AG04449 (cell line): ENCODE data around the gene AGAP1.

Source experiments
- CTCF ChIA-PET: fragments of 350-600 bp; formaldehyde crosslinking; extraction: SDS; loops from one replicate; lab custom pipeline; 2021; ENCODE audit warnings: antibody characterized with exemption; lab: Yijun Ruan, JAX
- POLR2A ChIA-PET: fragments of 400-600, 350-600 bp; formaldehyde crosslinking; extraction: SDS; loops from one replicate; lab custom pipeline; 2020; ENCODE audit warnings: antibody characterized with exemption, inconsistent platforms; lab: Yijun Ruan, JAX
- DNase-seq: peaks from one replicate; pipeline ENCODE4 v3.0.0-alpha.2; 2010; ENCODE audit warnings: low read depth, low spot score
- H3K4me3 ChIP-seq: 2 replicates; pipeline ENCODE4 v1.5.1; 2011; ENCODE audit warnings: low read depth, mild to moderate bottlenecking, control low read depth, low read length
- TF ChIP-seq, protein P1 (sequence below): IDR thresholded peaks from one replicate; pipeline ENCODE4 v1.5.1; 2011; ENCODE audit warnings: mild to moderate bottlenecking, moderate library complexity, low read length, control low read depth, inconsistent platforms; ENCODE audit not compliant: insufficient read depth; ENCODE audit errors: missing control alignments

The AGAP1 gene

DNA sequence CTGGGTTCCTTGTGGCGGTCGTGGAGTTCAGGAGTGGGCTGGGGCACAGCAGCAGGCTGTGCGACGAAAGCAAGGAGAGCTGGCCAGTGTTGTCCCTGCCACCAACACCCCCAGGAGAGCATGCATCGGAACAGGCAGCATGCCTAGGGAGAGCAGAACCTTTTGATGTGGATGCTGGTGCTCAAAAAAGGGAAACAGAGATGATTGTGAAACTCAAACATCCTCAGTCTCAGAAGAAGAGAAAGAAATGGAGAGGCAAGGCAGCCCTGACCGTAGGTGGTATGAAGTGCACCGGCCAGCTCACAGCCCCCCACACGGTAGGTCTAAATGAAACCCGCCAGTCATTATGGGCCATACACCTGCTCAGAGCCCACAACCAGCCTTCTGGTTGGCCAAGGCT lies 420.9 kb downstream of the AGAP1 start:
- H3K4me3 ChIP-seq: no peak overlapping the region
- TF ChIP-seq, protein P1, sequence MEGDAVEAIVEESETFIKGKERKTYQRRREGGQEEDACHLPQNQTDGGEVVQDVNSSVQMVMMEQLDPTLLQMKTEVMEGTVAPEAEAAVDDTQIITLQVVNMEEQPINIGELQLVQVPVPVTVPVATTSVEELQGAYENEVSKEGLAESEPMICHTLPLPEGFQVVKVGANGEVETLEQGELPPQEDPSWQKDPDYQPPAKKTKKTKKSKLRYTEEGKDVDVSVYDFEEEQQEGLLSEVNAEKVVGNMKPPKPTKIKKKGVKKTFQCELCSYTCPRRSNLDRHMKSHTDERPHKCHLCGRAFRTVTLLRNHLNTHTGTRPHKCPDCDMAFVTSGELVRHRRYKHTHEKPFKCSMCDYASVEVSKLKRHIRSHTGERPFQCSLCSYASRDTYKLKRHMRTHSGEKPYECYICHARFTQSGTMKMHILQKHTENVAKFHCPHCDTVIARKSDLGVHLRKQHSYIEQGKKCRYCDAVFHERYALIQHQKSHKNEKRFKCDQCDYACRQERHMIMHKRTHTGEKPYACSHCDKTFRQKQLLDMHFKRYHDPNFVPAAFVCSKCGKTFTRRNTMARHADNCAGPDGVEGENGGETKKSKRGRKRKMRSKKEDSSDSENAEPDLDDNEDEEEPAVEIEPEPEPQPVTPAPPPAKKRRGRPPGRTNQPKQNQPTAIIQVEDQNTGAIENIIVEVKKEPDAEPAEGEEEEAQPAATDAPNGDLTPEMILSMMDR: no peak
- ChIA-PET CTCF (no interaction called here), POLR2A (no interaction called here)
- DNase-seq: no peak

DNA sequence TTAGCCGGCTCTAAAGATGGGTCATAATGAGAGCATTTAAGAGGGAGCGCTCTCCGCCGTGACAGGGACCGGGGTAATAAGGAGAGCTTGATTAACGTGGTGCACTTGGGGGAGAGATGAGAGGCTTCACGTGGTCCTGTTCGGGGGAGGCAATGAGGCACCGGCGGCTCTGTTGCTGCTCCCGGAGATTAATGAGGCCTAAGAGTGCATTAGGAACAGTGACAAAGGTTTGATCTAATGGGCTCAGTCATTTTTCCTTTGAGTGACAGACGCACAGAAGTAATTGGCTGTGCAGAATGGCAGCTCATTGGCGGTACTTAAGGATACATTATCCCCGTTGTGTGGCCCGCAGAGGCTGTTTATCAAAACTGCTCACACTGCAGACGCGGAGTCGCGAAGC lies 423.7 kb downstream of the AGAP1 start:
- no peak for DNase-seq
- no peak overlapping the region for H3K4me3 ChIP-seq
- ChIA-PET CTCF (no interaction called here), POLR2A (no interaction called here)
- TF ChIP-seq, protein P1: no peak

DNA sequence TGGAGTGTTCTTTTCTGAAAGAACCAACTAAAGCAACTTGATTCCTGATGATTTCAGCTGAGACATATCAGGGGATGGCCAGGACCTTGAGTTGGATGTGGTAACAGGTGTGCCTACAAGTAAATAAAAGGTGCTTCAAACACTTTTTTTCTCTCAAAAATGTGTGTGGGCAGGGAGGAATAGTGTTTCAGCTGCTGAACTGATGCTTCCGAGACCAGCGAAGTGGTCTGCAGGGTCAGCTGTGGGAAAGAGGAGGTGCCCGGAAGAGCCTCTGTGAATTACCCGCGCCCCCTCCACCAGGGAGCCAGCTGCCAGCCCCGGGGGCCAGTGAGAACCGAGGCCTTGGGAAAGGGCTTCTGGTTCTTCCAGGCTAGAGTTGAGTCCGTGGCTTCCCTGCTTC lies 425.0 kb downstream of the AGAP1 start:
- DNase-seq: no peak
- POLR2A ChIA-PET: no interaction called here
- no peak overlapping the region for H3K4me3 ChIP-seq
- TF ChIP-seq, protein P1: no peak
- CTCF ChIA-PET: no interaction called here

DNA sequence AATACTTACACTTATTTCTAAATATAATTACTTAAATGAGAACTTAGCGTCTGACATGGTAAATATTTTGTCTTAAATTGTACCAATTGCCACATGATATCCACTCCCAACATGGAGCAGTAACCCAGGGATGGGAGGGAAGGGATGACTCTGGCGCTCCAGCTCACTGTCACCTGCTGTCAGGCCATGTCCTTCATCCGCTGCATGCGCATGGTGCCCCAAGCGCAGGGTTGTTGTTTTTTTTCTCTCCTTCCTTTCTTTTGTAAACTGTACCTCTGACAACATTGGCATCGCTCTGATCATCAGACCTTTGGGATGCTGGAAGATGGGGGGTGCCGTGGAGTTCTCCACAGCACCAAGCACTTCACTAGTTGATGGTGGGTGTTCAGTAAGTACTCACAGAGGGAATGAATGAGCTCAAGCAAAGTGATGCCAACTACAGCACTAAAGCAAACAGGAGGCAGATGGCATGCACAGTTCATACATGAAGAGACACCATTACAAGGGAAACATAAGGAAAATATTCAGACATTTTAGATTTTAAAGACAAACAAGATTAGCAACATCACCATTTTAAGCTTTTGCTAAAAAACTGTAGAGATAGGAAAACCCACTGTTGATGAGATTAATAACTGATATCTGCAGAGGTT lies 426.5 kb downstream of the AGAP1 start:
- no peak overlapping the region for H3K4me3 ChIP-seq
- TF ChIP-seq, protein P1: no peak
- POLR2A ChIA-PET: no interaction called here
- CTCF ChIA-PET: interaction anchor here (1.5 kb wide), 1 partner anchor 260 kb away, joined by 3 read pairs; no protein-coding TSS in a partner anchor
- DNase-seq: no peak

DNA sequence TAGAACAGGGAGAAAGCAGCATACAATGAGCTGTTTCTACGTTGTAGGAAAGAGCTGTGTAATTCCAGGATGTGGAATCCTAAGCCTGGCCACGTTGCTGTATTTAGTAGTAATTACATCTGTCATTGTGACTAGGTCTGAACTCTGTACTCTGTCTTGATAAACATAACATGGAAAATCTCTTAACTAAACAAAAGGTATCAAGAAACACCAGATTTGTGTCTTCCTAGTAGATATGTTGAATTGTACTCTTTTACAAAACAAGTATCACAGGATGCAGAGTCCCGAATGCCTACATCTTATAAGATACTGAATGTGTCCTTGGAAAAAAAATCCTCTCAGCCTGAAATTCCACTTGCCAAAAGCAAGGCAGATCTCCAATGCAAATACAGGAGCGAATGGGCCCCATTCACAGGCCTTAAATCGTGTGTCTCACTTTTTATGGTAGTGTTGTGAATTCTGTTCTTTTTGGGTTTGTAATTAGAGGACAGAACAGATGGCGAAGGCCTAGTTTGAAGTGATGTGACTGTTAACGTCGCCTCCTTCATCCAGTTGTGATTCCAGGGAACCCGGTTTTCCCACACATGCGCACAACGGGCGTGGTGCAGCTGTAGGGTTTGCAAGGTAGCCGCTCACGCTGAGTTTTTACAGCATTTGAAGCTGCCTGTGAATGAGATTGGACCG lies 427.8 kb downstream of the AGAP1 start:
- TF ChIP-seq, protein P1: no peak
- CTCF ChIA-PET: interaction anchor here (1.5 kb wide), 1 partner anchor 258 kb away, joined by 3 read pairs; no protein-coding TSS in a partner anchor
- POLR2A ChIA-PET: no interaction called here
- H3K4me3 ChIP-seq: no peak overlapping the region
- no peak for DNase-seq

DNA sequence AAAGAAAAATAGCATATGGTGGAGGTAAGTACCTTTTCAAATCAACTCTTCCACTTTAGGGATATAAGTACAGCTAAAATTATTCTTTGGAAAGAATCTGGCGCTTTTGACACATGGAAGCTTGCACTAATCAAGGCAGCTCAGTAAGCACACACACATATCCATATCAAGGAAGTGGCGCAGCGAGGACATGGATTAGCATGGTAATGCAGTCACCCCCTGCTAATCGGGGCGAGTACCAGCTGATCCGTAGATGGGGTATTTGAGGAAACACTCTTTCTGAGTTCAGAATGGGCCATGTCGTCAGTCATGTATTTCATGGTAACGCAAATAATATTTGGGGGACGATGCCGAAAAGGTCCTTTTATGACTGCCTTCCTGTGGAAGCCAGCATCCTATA lies 429.0 kb downstream of the AGAP1 start:
- CTCF ChIA-PET: no interaction called here
- no peak overlapping the region for H3K4me3 ChIP-seq
- POLR2A ChIA-PET: no interaction called here
- DNase-seq: no peak
- TF ChIP-seq, protein P1: no peak
